DND-41 (cell line): Measurements from ENCODE around the gene KDM4F.

ENCODE experiments used
- EZH2 ChIP-seq: IDR thresholded peaks from 3 replicates; pipeline ENCODE4 v1.6.1; 2012; ENCODE audit warnings: borderline replicate concordance, low read depth, mild to moderate bottlenecking, moderate library complexity, low read length, inconsistent platforms; ENCODE audit not compliant: severe bottlenecking
- TF ChIP-seq, protein P1 (sequence below): IDR thresholded peaks from 2 replicates; pipeline ENCODE4 v1.5.1; 2012; ENCODE audit warnings: borderline replicate concordance, low read length, moderate library complexity, mild to moderate bottlenecking; ENCODE audit not compliant: poor library complexity, severe bottlenecking; ENCODE audit errors: extremely low read depth

DNA sequence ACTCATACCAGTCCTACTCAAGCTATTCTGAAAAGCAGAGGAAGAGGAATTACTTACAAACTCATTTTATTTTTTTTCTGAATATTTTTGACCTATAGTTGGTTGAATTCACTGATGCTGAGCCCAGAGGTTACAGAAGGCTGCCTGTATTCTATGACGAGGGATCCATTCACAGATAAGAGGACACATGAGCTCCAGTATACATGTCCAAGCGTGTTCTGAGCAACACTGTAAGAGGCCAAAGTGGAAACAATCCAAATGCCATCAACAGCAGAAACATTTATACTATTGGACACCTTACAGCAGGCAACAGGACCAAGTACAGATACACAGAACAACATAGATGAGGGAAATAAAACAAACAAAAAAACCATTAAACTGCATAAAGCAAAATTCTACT, 13.9 kb upstream of the KDM4F start:
- TF ChIP-seq, protein P1, sequence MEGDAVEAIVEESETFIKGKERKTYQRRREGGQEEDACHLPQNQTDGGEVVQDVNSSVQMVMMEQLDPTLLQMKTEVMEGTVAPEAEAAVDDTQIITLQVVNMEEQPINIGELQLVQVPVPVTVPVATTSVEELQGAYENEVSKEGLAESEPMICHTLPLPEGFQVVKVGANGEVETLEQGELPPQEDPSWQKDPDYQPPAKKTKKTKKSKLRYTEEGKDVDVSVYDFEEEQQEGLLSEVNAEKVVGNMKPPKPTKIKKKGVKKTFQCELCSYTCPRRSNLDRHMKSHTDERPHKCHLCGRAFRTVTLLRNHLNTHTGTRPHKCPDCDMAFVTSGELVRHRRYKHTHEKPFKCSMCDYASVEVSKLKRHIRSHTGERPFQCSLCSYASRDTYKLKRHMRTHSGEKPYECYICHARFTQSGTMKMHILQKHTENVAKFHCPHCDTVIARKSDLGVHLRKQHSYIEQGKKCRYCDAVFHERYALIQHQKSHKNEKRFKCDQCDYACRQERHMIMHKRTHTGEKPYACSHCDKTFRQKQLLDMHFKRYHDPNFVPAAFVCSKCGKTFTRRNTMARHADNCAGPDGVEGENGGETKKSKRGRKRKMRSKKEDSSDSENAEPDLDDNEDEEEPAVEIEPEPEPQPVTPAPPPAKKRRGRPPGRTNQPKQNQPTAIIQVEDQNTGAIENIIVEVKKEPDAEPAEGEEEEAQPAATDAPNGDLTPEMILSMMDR: no peak
- TF ChIP-seq EZH2: no peak
